ENCODE measurements around the gene TLR10. TPM values are rescaled to one million over a fixed set of nuclear protein-coding genes. Genes with fewer than 3 reads are reported as not detected.

Gene TLR10
- polyA plus RNA-seq, 1 of the 3 experiments (the other 2 are of a cell fraction), result not detected

DNA sequence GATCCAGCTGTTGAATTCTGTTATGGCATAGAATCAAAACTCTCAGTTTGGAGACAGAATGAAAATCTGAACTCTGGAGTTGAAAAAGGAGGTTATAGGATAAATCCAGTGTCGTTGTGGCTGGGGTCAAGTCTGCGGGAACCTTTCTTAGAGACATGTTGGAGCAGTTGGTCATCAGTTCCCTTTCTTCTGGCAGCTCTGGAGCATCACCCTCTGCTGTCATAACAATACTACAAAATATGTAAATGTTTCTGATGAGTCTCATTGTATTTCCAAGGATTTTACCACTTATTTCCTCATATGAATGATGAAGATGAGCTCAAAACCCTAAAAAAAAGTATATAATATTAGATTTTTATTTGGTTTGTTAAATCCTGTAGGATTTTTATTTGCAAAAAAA is 7.5 kb downstream of the TLR10 start:
- no peak overlapping the region for H3K4me2 ChIP-seq
- TF ChIP-seq GATA2 (CRISPR knock-in tag; IDR thresholded peaks at IDR 0.05), result no peak
- TF ChIP-seq FOXJ3 (CRISPR knock-in tag; IDR thresholded peaks at IDR 0.05), result no peak
- TF ChIP-seq EP300 (IDR thresholded peaks at IDR 0.05; ENCODE audit: borderline replicate concordance in 1 of 2, low read depth in 1 of 2, low read length in 1 of 2), result no peak
- TF ChIP-seq, protein P1, sequence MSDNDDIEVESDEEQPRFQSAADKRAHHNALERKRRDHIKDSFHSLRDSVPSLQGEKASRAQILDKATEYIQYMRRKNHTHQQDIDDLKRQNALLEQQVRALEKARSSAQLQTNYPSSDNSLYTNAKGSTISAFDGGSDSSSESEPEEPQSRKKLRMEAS (IDR thresholded peaks at IDR 0.05; ENCODE audit: low read depth), result no peak
- no peak for TF ChIP-seq TAF1 (IDR thresholded peaks at IDR 0.05; ENCODE audit: borderline replicate concordance, low read depth, low read length)
- no peak for TF ChIP-seq MEF2A (IDR thresholded peaks at IDR 0.05; ENCODE audit: borderline replicate concordance, low read depth)
- TF ChIP-seq, protein P2, sequence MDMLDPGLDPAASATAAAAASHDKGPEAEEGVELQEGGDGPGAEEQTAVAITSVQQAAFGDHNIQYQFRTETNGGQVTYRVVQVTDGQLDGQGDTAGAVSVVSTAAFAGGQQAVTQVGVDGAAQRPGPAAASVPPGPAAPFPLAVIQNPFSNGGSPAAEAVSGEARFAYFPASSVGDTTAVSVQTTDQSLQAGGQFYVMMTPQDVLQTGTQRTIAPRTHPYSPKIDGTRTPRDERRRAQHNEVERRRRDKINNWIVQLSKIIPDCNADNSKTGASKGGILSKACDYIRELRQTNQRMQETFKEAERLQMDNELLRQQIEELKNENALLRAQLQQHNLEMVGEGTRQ (IDR thresholded peaks at IDR 0.05; ENCODE audit: borderline replicate concordance, low read depth, low read length), result no peak
- no peak for TF ChIP-seq TEAD4 (IDR thresholded peaks at IDR 0.05; ENCODE audit: borderline replicate concordance, insufficient read depth)
- TF ChIP-seq, protein P3, sequence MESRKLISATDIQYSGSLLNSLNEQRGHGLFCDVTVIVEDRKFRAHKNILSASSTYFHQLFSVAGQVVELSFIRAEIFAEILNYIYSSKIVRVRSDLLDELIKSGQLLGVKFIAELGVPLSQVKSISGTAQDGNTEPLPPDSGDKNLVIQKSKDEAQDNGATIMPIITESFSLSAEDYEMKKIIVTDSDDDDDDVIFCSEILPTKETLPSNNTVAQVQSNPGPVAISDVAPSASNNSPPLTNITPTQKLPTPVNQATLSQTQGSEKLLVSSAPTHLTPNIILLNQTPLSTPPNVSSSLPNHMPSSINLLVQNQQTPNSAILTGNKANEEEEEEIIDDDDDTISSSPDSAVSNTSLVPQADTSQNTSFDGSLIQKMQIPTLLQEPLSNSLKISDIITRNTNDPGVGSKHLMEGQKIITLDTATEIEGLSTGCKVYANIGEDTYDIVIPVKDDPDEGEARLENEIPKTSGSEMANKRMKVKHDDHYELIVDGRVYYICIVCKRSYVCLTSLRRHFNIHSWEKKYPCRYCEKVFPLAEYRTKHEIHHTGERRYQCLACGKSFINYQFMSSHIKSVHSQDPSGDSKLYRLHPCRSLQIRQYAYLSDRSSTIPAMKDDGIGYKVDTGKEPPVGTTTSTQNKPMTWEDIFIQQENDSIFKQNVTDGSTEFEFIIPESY (IDR thresholded peaks at IDR 0.05; ENCODE audit: borderline replicate concordance, low read depth), result no peak
- TF ChIP-seq RAD21 (IDR thresholded peaks at IDR 0.05; ENCODE audit: low read length), result no peak
- TF ChIP-seq NFIC (IDR thresholded peaks at IDR 0.05; ENCODE audit: borderline replicate concordance), result no peak
- TF ChIP-seq EZH2phosphoT487 (IDR thresholded peaks at IDR 0.05; ENCODE audit: borderline replicate concordance, low read depth), result no peak
- TF ChIP-seq, protein P4, sequence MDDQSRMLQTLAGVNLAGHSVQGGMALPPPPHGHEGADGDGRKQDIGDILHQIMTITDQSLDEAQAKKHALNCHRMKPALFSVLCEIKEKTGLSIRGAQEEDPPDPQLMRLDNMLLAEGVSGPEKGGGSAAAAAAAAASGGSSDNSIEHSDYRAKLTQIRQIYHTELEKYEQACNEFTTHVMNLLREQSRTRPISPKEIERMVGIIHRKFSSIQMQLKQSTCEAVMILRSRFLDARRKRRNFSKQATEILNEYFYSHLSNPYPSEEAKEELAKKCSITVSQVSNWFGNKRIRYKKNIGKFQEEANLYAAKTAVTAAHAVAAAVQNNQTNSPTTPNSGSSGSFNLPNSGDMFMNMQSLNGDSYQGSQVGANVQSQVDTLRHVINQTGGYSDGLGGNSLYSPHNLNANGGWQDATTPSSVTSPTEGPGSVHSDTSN (IDR thresholded peaks at IDR 0.05), result no peak
- TF ChIP-seq GABPA (IDR thresholded peaks at IDR 0.05; ENCODE audit: low read depth), result no peak
- TF ChIP-seq YY1 (IDR thresholded peaks at IDR 0.05; ENCODE audit: low read depth), result no peak
- no peak for TF ChIP-seq TCF12 (IDR thresholded peaks at IDR 0.05)
- TF ChIP-seq FOSL2 (IDR thresholded peaks at IDR 0.05; ENCODE audit: borderline replicate concordance, low read depth), result no peak
- H3K9me2 ChIP-seq, result no peaks in the 10 kb centered on the region
- WGBS (ENCODE audit: low lambda C conversion rate), result 33% methylated on average over 2 of the region's 2 CpGs
- H3K79me2 ChIP-seq (ENCODE audit: insufficient read depth), result no peaks in the 10 kb centered on the region
- H2AFZ ChIP-seq (ENCODE audit: low read depth), result no peak overlapping the region
- H3K27me3 ChIP-seq (ENCODE audit: insufficient read depth), result no peaks in the 10 kb centered on the region; the same call in 1 of the 2 replicates
- no peaks in the 10 kb centered on the region for H3K36me3 ChIP-seq (replicated peaks in 1 of 2; ENCODE audit: control insufficient read depth in 1 of 2, insufficient read depth in 2 of 2, low read length in 1 of 2)
- H3K4me1 ChIP-seq (ENCODE audit: control insufficient read depth in 1 of 2, insufficient read depth in 2 of 2, low read depth in 1 of 2, low read length in 1 of 2), result no peaks in the 10 kb centered on the region
- ChIA-PET CTCF (interaction anchor here (0.6 to 2.7 kb wide), 4 partner anchors 9 to 596 kb away, joined by 3 to 16 read pairs (median 4); no protein-coding TSS in a partner anchor), POLR2A (no interaction called here)
- DNase-seq, result no peak
- H3F3A ChIP-seq (replicated peaks; ENCODE audit: insufficient read depth), result no peaks in the 10 kb centered on the region
- H3K9ac ChIP-seq, result no peak overlapping the region
- H3K27ac ChIP-seq (ENCODE audit: low read depth in 2 of 2, low read length in 1 of 2), result no peak overlapping the region
- H3K9me3 ChIP-seq, result no peaks in the 10 kb centered on the region
- H3K4me3 ChIP-seq (ENCODE audit: low read depth in 2 of 2, low read length in 1 of 2), result no peak overlapping the region
- no peaks in the 10 kb centered on the region for H4K20me1 ChIP-seq (ENCODE audit: insufficient read depth)

Data from SK-N-SH (cell line).